Left lung (tissue), 10 donors: ENCODE data around the gene OSTM1. TPM values are rescaled to one million over a fixed set of nuclear protein-coding genes. Genes with fewer than 3 reads are reported as not detected.
A peak's percentile ranks its signal among the peaks of the same experiment; 100 is the strongest.

Experiments used
- ATAC-seq: fragments of 200-7000 bp; cut with Tn5 transposase; one replicate; pipeline ENCODE4 v1.9.1; 2020; ENCODE audit warnings: moderate library complexity
- DNase-seq, 4 donors: peaks; one replicate each; pipeline ENCODE4 v3.0.0-alpha.2; 2013 to 2020
- H3K27ac ChIP-seq, 2 donors: fragments of 200-600 bp; sonication (generic) in 1 of 2; one replicate each; pipeline versions ENCODE4 v1.5.0 to v1.8.0; 2020 to 2021
- H3K27me3 ChIP-seq, 2 donors: fragments of 200-600 bp; sonication (generic) in 1 of 2; one replicate each; pipeline versions ENCODE4 v1.5.0 to v1.8.0; 2020 to 2021
- H3K36me3 ChIP-seq, 2 donors: fragments of 200-600 bp; sonication (generic) in 1 of 2; one replicate each; pipeline versions ENCODE4 v1.5.0 to v1.8.0; 2020 to 2021
- H3K4me1 ChIP-seq, 2 donors: fragments of 200-600 bp; one replicate each; pipeline ENCODE4 v1.8.0; 2021
- H3K4me3 ChIP-seq, 2 donors: fragments of 200-600 bp; sonication (generic) in 1 of 2; one replicate each; pipeline versions ENCODE4 v1.5.0 to v1.8.0; 2020 to 2021; ENCODE audit warnings: mild to moderate bottlenecking in 1 of 2
- H3K9me3 ChIP-seq, 2 donors: fragments of 200-600 bp; sonication (generic) in 1 of 2; one replicate each; pipeline versions ENCODE4 v1.5.0 to v1.8.0; 2020 to 2021
- intact Hi-C, 2 donors: fragments of 100-400 bp; cut with DNase I; formaldehyde crosslinking; loops; one replicate each; pipeline versions ENCODE4 v1.11.2 to v1.14.2; 2022
- polyA plus RNA-seq, 6 donors: library from polyadenylated mRNA; unstranded; fragments of 120-200 nt; gene quantifications; one replicate each; pipeline ENCODE4 v1.2.1, GENCODE V29; 2013; ENCODE audit not compliant: insufficient read length in 6 of 6
- total RNA-seq, 2 donors: library from RNA; stranded (reverse); fragmentation: NEBNext Ultra II Directional; extraction: Animal tissue kit (Norgen Biotek cat#: 25700); gene quantifications; one replicate each; pipeline ENCODE4 v1.2.1, GENCODE V29; 2021
- TF ChIP-seq, protein P1 (sequence below), 2 donors: fragments of 200-600 bp; sonication (generic) in 1 of 2; IDR thresholded peaks; one replicate each; pipeline versions ENCODE4 v1.5.0 to v1.8.0; 2021; ENCODE audit warnings: antibody characterized with exemption in 2 of 2
- donor health status: DM: no; HTN: yes; CAD: no.
- donor health status: DM: no; HTN: no; CAD: no.

Gene OSTM1
- total and polyA plus RNA-seq, 8 donors: 17.7 to 73.1 (median 21.8) TPM

DNA sequence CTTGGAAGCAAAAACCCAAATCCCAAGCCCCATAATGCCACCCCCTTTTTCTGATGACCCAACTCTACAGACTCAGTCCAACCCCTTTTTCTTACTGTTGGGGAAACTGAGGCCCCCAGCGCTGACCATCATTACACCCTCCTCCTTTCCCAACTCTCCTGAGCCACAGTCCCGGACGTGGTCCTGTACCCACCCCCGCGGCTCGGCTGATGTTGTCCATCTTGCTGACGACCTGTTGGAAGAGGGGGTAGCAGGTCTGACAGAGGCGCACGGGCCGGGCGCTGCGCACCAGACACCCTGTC lies 533 bp downstream of the OSTM1 start:
- TF ChIP-seq, protein P1, sequence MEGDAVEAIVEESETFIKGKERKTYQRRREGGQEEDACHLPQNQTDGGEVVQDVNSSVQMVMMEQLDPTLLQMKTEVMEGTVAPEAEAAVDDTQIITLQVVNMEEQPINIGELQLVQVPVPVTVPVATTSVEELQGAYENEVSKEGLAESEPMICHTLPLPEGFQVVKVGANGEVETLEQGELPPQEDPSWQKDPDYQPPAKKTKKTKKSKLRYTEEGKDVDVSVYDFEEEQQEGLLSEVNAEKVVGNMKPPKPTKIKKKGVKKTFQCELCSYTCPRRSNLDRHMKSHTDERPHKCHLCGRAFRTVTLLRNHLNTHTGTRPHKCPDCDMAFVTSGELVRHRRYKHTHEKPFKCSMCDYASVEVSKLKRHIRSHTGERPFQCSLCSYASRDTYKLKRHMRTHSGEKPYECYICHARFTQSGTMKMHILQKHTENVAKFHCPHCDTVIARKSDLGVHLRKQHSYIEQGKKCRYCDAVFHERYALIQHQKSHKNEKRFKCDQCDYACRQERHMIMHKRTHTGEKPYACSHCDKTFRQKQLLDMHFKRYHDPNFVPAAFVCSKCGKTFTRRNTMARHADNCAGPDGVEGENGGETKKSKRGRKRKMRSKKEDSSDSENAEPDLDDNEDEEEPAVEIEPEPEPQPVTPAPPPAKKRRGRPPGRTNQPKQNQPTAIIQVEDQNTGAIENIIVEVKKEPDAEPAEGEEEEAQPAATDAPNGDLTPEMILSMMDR (IDR thresholded peaks at IDR 0.05): no peak
- no peaks in the 10 kb centered on the region for H3K36me3 ChIP-seq
- ATAC-seq (peak; percentile 69), DNase-seq (no peak)
- peak overlapping the region; percentile 84 to 91 for H3K4me3 ChIP-seq
- no peaks in the 10 kb centered on the region for H3K9me3 ChIP-seq
- peak overlapping the region; percentile 4 to 87 for H3K27ac ChIP-seq
- intact Hi-C loops: no loop called here
- peaks cover 13 to 23% of the 10 kb centered on the region in 2 donors for H3K4me1 ChIP-seq
- no peaks in the 10 kb centered on the region for H3K27me3 ChIP-seq

DNA sequence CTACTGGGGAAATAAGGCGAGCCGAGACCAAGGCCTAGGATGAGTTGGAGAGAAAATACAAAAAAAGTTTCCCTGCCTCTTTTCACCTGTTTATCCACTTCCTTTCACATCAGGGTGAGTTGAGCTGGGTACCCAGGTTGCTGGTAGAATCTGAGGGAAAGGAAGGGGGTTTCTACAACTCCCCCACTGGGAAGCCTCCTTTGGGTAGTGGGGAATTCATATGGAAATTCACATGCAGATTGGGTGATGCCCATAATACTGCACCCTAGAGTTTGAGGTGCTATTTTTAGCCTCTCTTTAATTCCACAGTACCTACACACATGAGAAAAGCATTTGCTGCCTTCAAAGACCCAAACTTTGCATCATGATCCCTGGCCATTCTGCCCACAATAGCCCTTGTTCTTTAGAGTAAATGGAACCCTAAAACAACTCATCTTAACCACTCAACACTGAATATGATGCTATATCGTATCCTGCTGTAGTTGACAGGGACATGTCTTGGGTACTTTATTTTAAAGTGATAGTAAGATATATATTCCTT lies 2.7 kb downstream of the OSTM1 start:
- TF ChIP-seq, protein P1 (IDR thresholded peaks at IDR 0.05): no peak
- intact Hi-C loops: no loop called here
- H3K27ac ChIP-seq: no peak overlapping the region
- H3K9me3 ChIP-seq: no peaks in the 10 kb centered on the region
- H3K4me3 ChIP-seq: no peak overlapping the region
- ATAC-seq (no peak), DNase-seq (no peak)
- H3K36me3 ChIP-seq: peaks cover 0 to 4% of the 10 kb centered on the region in 2 donors
- H3K27me3 ChIP-seq: no peaks in the 10 kb centered on the region
- H3K4me1 ChIP-seq: peaks cover 13 to 23% of the 10 kb centered on the region in 2 donors

DNA sequence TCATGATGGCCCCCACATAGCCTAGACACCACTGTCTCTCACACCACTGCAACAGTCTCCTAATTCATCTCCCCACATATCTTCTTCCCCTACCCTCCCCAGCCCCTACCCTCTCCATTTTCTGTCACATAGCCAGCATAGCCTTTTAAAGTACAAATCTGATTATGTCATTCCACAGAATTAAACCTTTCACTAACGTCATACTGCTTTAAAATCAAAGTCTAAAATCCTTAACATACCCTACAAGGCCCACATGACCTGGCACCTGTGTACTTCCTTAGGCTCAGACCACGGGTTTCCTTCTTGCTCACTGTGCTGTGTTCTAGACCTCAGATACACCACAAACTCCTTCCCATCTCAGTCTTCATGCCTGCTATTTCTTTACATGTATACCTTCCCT lies 5.9 kb downstream of the OSTM1 start:
- intact Hi-C loops: no loop called here
- H3K9me3 ChIP-seq: no peaks in the 10 kb centered on the region
- no peak overlapping the region for H3K27ac ChIP-seq
- no peak for DNase-seq
- TF ChIP-seq, protein P1 (IDR thresholded peaks at IDR 0.05): no peak
- no peak overlapping the region for H3K4me3 ChIP-seq
- peaks cover 0 to 20% of the 10 kb centered on the region in 2 donors for H3K36me3 ChIP-seq
- ATAC-seq: no peak
- H3K4me1 ChIP-seq: peaks cover 5 to 14% of the 10 kb centered on the region in 2 donors
- no peaks in the 10 kb centered on the region for H3K27me3 ChIP-seq

DNA sequence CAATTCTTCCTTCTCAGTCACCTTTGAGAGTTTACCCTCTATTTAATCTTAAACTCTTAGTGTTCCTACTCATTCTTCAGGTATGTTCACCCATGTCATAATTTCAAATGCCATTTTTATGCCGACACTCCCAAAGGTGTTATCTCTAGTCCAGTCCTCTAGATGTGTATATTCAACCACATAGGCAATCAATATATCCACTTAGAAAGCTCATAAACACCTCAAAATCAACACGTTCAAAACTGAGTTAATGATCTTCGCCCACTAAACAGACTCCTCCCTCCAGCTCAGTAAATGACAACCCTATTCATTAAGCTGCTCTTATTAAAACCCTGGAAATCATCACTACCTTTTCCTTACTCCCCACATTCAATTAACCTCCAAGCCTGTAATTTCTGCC lies 6.4 kb downstream of the OSTM1 start:
- peaks cover 0 to 24% of the 10 kb centered on the region in 2 donors for H3K36me3 ChIP-seq
- DNase-seq: no peak
- ATAC-seq: no peak
- intact Hi-C loops: no loop called here
- H3K9me3 ChIP-seq: no peaks in the 10 kb centered on the region
- H3K27me3 ChIP-seq: no peaks in the 10 kb centered on the region
- TF ChIP-seq, protein P1 (IDR thresholded peaks at IDR 0.05): no peak
- H3K4me1 ChIP-seq: peaks cover 1 to 10% of the 10 kb centered on the region in 2 donors
- no peak overlapping the region for H3K27ac ChIP-seq
- H3K4me3 ChIP-seq: no peak overlapping the region

DNA sequence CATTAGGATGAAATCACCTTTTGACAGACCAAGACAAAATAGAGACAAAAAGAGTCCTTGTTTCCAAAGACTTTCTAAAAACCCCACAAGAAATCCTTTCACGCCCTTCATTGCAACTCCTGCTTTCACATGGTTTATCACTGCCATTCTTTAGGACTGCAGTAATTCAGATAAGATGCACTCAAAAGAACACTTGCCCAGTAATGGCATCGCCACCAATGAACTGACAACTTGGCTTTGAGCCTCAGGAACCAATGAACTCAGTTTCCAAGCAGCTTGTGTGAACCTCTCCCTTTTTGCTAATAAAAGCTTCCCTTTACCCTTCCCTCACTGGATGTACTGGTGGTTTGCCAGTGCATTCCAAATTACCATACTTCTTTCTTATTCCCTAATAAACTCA lies 21.8 kb downstream of the OSTM1 start:
- H3K4me3 ChIP-seq: no peak overlapping the region
- intact Hi-C loops: no loop called here
- TF ChIP-seq, protein P1 (IDR thresholded peaks at IDR 0.05): no peak
- no peak overlapping the region for H3K27ac ChIP-seq
- ATAC-seq: no peak
- no peaks in the 10 kb centered on the region for H3K27me3 ChIP-seq
- H3K4me1 ChIP-seq: no peaks in the 10 kb centered on the region
- no peaks in the 10 kb centered on the region for H3K9me3 ChIP-seq
- no peak for DNase-seq
- H3K36me3 ChIP-seq: peaks cover 0 to 59% of the 10 kb centered on the region in 2 donors
